HepG2 (cell line): ENCODE results near the gene DNAL4. TPM values are rescaled to one million over a fixed set of nuclear protein-coding genes. Genes with fewer than 3 reads are reported as not detected.

Source experiments
- ARNT ChIP-seq: fragments of 450-650 bp; IDR thresholded peaks from 2 replicates; pipeline ENCODE4 v1.6.1; 2017
- BCL6 ChIP-seq: IDR thresholded peaks from 2 replicates; pipeline ENCODE4 v1.6.1; 2016; ENCODE audit warnings: missing genetic modification reagents, missing compliant biosample characterization
- BRD4 ChIP-seq: sonication (generic); formaldehyde crosslinking; IDR thresholded peaks from 2 replicates; pipeline ENCODE4 v1.4.0; 2020; ENCODE audit warnings: missing genetic modification reagents
- CERS6 ChIP-seq: sonication (generic); formaldehyde crosslinking; IDR thresholded peaks from 2 replicates; pipeline ENCODE4 v1.5.0; 2020; ENCODE audit warnings: missing genetic modification reagents
- GRHL1 ChIP-seq: sonication (generic); formaldehyde crosslinking; conservative IDR thresholded peaks from 2 replicates; pipeline ENCODE4 v1.8.0; 2022; ENCODE audit warnings: missing genetic modification reagents
- HOXD1 ChIP-seq: sonication (generic); formaldehyde crosslinking; IDR thresholded peaks from 2 replicates; pipeline ENCODE4 v1.5.0; 2020; ENCODE audit warnings: missing genetic modification reagents
- IKZF1 ChIP-seq: fragments of 450-650 bp; IDR thresholded peaks from 2 replicates; pipeline ENCODE4 v1.7.1; 2016
- KDM1A ChIP-seq: IDR thresholded peaks from 2 replicates; pipeline ENCODE4 v1.6.1; 2016; ENCODE audit warnings: missing compliant biosample characterization
- MTF2 ChIP-seq: sonication (generic); formaldehyde crosslinking; IDR thresholded peaks from 2 replicates; pipeline ENCODE4 v1.5.0; 2020; ENCODE audit warnings: missing genetic modification reagents, borderline replicate concordance
- NFIC ChIP-seq: IDR thresholded peaks from 2 replicates; pipeline ENCODE4 v1.6.1; 2012; ENCODE audit warnings: mild to moderate bottlenecking, low read length, inconsistent platforms
- PAWR ChIP-seq: sonication (generic); formaldehyde crosslinking; IDR thresholded peaks from 2 replicates; pipeline ENCODE4 v1.4.0; 2020; ENCODE audit warnings: missing genetic modification reagents, mild to moderate bottlenecking, borderline replicate concordance
- PLRG1 ChIP-seq: fragments of 450-650 bp; conservative IDR thresholded peaks from 2 replicates; pipeline ENCODE4 v1.6.1; 2016
- SNAPC5 ChIP-seq: sonication (generic); formaldehyde crosslinking; IDR thresholded peaks from 2 replicates; pipeline ENCODE4 v1.8.1; 2023; ENCODE audit warnings: mild to moderate bottlenecking, missing genetic modification reagents, borderline replicate concordance
- SRSF4 ChIP-seq: fragments of 200-400 bp; formaldehyde crosslinking; IDR thresholded peaks from one replicate; pipeline ENCODE4 v1.6.1; 2018; ENCODE audit warnings: mild to moderate bottlenecking, low read depth, low read length, moderate library complexity; ENCODE audit not compliant: poor library complexity, severe bottlenecking
- ZBTB21 ChIP-seq: sonication (generic); formaldehyde crosslinking; IDR thresholded peaks from 2 replicates; pipeline ENCODE4 v1.4.0; 2020; ENCODE audit warnings: missing genetic modification reagents
- ZNF383 ChIP-seq: sonication (generic); formaldehyde crosslinking; IDR thresholded peaks from 2 replicates; pipeline ENCODE4 v1.4.0; 2020; ENCODE audit warnings: missing genetic modification reagents, mild to moderate bottlenecking, borderline replicate concordance
- ZNF451 ChIP-seq: sonication (generic); formaldehyde crosslinking; IDR thresholded peaks from 2 replicates; pipeline ENCODE4 v1.5.0; 2020; ENCODE audit warnings: mild to moderate bottlenecking, missing genetic modification reagents
- ZNF530 ChIP-seq: sonication (generic); formaldehyde crosslinking; IDR thresholded peaks from 2 replicates; pipeline ENCODE4 v1.5.0; 2020; ENCODE audit warnings: low read depth, mild to moderate bottlenecking, missing genetic modification reagents
- ZNF672 ChIP-seq: sonication (generic); formaldehyde crosslinking; IDR thresholded peaks from 2 replicates; pipeline ENCODE4 v1.8.1; 2022; ENCODE audit warnings: missing genetic modification reagents
- ZNF773 ChIP-seq: sonication (generic); formaldehyde crosslinking; IDR thresholded peaks from 2 replicates; pipeline ENCODE4 v1.4.0; 2020; ENCODE audit warnings: missing genetic modification reagents, borderline replicate concordance
- polyA plus RNA-seq, 8 experiments: library from polyadenylated mRNA; depleted of rRNA in 3 of 8; stranded (reverse) in 7 of 8; unstranded in 1 of 8; fragments of >200 nt; fragmentation: Illumina TruSeq in 4 of 8; extraction: Trizol in 4 of 8; gene quantifications; 2 replicates each; pipeline versions ENCODE4 v1.2.1 to v1.2.3, GENCODE V29; 2011 to 2016; ENCODE audit warnings: low read depth in 4 of 8, missing spikeins in 1 of 8, mixed read lengths in 1 of 8; ENCODE audit not compliant: insufficient read depth in 1 of 8
- total RNA-seq, 5 experiments: library from RNA; depleted of rRNA; stranded (reverse); fragments of >200 nt; fragmentation: Illumina TruSeq; extraction: Trizol; gene quantifications; 2 replicates each; pipeline ENCODE4 v1.2.3, GENCODE V29; 2016; ENCODE audit warnings: low read depth in 1 of 5
- TF ChIP-seq, protein P1 (sequence below): sonication (generic); formaldehyde crosslinking; IDR thresholded peaks from 2 replicates; pipeline ENCODE4 v1.4.0; 2020; ENCODE audit warnings: low read depth, missing genetic modification reagents
- TF ChIP-seq, protein P2 (sequence below): sonication (generic); formaldehyde crosslinking; IDR thresholded peaks from 2 replicates; pipeline ENCODE4 v1.4.0; 2020; ENCODE audit warnings: missing genetic modification reagents
- TF ChIP-seq, protein P3 (sequence below): sonication (generic); formaldehyde crosslinking; IDR thresholded peaks from 2 replicates; pipeline ENCODE4 v1.5.0; 2020; ENCODE audit warnings: missing genetic modification reagents, mild to moderate bottlenecking, borderline replicate concordance

Gene DNAL4
- total and polyA plus RNA-seq, 2 of the 13 experiments (the other 11 are each of a cell fraction or from before 2014, with no cell fraction given): 8.0 to 10.7 TPM

- TF ChIP-seq IKZF1: no peak
- no peak for TF ChIP-seq CERS6 (CRISPR knock-in tag)
- TF ChIP-seq ZNF672 (CRISPR knock-in tag): no peak
- TF ChIP-seq, protein P1, sequence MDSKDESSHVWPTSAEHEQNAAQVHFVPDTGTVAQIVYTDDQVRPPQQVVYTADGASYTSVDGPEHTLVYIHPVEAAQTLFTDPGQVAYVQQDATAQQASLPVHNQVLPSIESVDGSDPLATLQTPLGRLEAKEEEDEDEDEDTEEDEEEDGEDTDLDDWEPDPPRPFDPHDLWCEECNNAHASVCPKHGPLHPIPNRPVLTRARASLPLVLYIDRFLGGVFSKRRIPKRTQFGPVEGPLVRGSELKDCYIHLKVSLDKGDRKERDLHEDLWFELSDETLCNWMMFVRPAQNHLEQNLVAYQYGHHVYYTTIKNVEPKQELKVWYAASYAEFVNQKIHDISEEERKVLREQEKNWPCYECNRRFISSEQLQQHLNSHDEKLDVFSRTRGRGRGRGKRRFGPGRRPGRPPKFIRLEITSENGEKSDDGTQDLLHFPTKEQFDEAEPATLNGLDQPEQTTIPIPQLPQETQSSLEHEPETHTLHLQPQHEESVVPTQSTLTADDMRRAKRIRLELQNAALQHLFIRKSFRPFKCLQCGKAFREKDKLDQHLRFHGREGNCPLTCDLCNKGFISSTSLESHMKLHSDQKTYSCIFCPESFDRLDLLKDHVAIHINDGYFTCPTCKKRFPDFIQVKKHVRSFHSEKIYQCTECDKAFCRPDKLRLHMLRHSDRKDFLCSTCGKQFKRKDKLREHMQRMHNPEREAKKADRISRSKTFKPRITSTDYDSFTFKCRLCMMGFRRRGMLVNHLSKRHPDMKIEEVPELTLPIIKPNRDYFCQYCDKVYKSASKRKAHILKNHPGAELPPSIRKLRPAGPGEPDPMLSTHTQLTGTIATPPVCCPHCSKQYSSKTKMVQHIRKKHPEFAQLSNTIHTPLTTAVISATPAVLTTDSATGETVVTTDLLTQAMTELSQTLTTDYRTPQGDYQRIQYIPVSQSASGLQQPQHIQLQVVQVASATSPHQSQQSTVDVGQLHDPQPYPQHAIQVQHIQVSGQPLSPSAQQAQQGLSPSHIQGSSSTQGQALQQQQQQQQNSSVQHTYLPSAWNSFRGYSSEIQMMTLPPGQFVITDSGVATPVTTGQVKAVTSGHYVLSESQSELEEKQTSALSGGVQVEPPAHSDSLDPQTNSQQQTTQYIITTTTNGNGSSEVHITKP: peak; percentile 64; the same call in 1 of the 2 replicates
- peak; percentile 55 for TF ChIP-seq BCL6
- TF ChIP-seq PLRG1: no peak
- TF ChIP-seq BRD4 (CRISPR knock-in tag): no peak
- TF ChIP-seq ZBTB21 (CRISPR knock-in tag): no peak; the same call in 1 of the 2 replicates
- TF ChIP-seq GRHL1 (CRISPR knock-in tag): no peak
- no peak for TF ChIP-seq KDM1A
- TF ChIP-seq ZNF773 (CRISPR knock-in tag): peak; percentile 83; the same call in 1 of the 2 replicates
- TF ChIP-seq SNAPC5 (CRISPR knock-in tag): no peak
- no peak for TF ChIP-seq ZNF530 (CRISPR knock-in tag)
- no peak for TF ChIP-seq ZNF451
- TF ChIP-seq ARNT: no peak
- no peak for TF ChIP-seq HOXD1
- no peak for TF ChIP-seq ZNF383 (CRISPR knock-in tag)
- TF ChIP-seq, protein P2, sequence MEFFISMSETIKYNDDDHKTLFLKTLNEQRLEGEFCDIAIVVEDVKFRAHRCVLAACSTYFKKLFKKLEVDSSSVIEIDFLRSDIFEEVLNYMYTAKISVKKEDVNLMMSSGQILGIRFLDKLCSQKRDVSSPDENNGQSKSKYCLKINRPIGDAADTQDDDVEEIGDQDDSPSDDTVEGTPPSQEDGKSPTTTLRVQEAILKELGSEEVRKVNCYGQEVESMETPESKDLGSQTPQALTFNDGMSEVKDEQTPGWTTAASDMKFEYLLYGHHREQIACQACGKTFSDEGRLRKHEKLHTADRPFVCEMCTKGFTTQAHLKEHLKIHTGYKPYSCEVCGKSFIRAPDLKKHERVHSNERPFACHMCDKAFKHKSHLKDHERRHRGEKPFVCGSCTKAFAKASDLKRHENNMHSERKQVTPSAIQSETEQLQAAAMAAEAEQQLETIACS: no peak
- no peak for TF ChIP-seq MTF2 (CRISPR knock-in tag)
- TF ChIP-seq SRSF4: no peak
- no peak; the same call in 1 of the 2 replicates for TF ChIP-seq PAWR (CRISPR knock-in tag)
- TF ChIP-seq, protein P3, sequence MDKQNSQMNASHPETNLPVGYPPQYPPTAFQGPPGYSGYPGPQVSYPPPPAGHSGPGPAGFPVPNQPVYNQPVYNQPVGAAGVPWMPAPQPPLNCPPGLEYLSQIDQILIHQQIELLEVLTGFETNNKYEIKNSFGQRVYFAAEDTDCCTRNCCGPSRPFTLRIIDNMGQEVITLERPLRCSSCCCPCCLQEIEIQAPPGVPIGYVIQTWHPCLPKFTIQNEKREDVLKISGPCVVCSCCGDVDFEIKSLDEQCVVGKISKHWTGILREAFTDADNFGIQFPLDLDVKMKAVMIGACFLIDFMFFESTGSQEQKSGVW (CRISPR knock-in tag): no peak
- no peak for TF ChIP-seq NFIC
Measured at GRCh38 chr22:38824585-38824984, 30.6 kb upstream of the DNAL4 start (continued).
